GM12864 (cell line): ENCODE results near the gene BCKDHA.

ENCODE experiments used
- DNase-seq: peaks from one replicate; pipeline ENCODE4 v3.0.0-alpha.2; 2011; ENCODE audit warnings: low read depth
- H3K4me3 ChIP-seq: 2 replicates; pipeline ENCODE4 v1.5.1; 2011; ENCODE audit warnings: mild to moderate bottlenecking, low read depth, low read length, control low read depth
- CTCF ChIP-seq: IDR thresholded peaks from 2 replicates; pipeline ENCODE4 v1.5.1; 2011; ENCODE audit warnings: low read depth, mild to moderate bottlenecking, moderate library complexity, low read length, control low read depth, inconsistent platforms; ENCODE audit errors: missing control alignments

Gene BCKDHA

GRCh38 chr19:41397086-41398049, at the start of gene BCKDHA, which contains the start of gene EXOSC5:
Gene BCKDHA, plus strand, starts transcription at chr19:41397818. Its CDS starts 10 bp downstream, at chr19:41397828.
Gene EXOSC5, minus strand, starts transcription at chr19:41397359. Its CDS starts 31 bp downstream, at chr19:41397328.
- peak; percentile 99 for DNase-seq
- H3K4me3 ChIP-seq: peak within 1 kb of the TSS; percentile 96
- TF ChIP-seq CTCF: no peak

GRCh38 chr19:41350735-41351338, 46.8 kb upstream of the BCKDHA start:
- TF ChIP-seq CTCF: no peak
- DNase-seq: no peak
- peak overlapping the region; percentile 83 for H3K4me3 ChIP-seq

- peak overlapping the region; percentile 83 for H3K4me3 ChIP-seq
- DNase-seq: no peak
- no peak for TF ChIP-seq CTCF
These were observed 46.0 kb upstream of the BCKDHA start for GRCh38 chr19:41351339-41352245.

GRCh38 chr19:41352279-41352608, 45.4 kb upstream of the BCKDHA start:
- DNase-seq: no peak
- no peak for TF ChIP-seq CTCF
- peak overlapping the region; percentile 83 for H3K4me3 ChIP-seq

- peak; percentile 77 for TF ChIP-seq CTCF
- peak overlapping the region; percentile 83 for H3K4me3 ChIP-seq
- no peak for DNase-seq
These were observed 44.8 kb upstream of the BCKDHA start for GRCh38 chr19:41352609-41353465.
